HUES48 (cell line): ENCODE data around the gene OR6S1.
"Not testable (repeated sequence)": the region's sequence is repeated elsewhere in the genome, so short reads cannot be mapped to it uniquely, and the experiment has no call there.

Experiments used
- H3K27ac ChIP-seq: one replicate; pipeline ENCODE4 v1.7.0; 2013; ENCODE audit warnings: low read depth, low read length, inconsistent platforms
- H3K27me3 ChIP-seq: 2 replicates; pipeline ENCODE4 v1.6.1; 2013; ENCODE audit warnings: mild to moderate bottlenecking, low read length; ENCODE audit not compliant: control insufficient read depth, insufficient read depth
- H3K36me3 ChIP-seq: 2 replicates; pipeline ENCODE4 v1.6.1; 2013; ENCODE audit warnings: low read length; ENCODE audit not compliant: control insufficient read depth, insufficient read depth
- H3K4me1 ChIP-seq: 2 replicates; pipeline ENCODE4 v1.6.1; 2013; ENCODE audit warnings: mild to moderate bottlenecking, low read length; ENCODE audit not compliant: control insufficient read depth, insufficient read depth
- H3K4me3 ChIP-seq: 2 replicates; pipeline ENCODE4 v1.5.1; 2013; ENCODE audit warnings: mild to moderate bottlenecking, low read depth, low read length
- H3K9ac ChIP-seq: 2 replicates; pipeline ENCODE4 v1.6.1; 2013; ENCODE audit warnings: mild to moderate bottlenecking, low read depth, low read length, moderate library complexity
- H3K9me3 ChIP-seq: 2 replicates; pipeline ENCODE4 v1.6.1; 2013; ENCODE audit warnings: low read length; ENCODE audit not compliant: control insufficient read depth, insufficient read depth

Gene OR6S1

DNA sequence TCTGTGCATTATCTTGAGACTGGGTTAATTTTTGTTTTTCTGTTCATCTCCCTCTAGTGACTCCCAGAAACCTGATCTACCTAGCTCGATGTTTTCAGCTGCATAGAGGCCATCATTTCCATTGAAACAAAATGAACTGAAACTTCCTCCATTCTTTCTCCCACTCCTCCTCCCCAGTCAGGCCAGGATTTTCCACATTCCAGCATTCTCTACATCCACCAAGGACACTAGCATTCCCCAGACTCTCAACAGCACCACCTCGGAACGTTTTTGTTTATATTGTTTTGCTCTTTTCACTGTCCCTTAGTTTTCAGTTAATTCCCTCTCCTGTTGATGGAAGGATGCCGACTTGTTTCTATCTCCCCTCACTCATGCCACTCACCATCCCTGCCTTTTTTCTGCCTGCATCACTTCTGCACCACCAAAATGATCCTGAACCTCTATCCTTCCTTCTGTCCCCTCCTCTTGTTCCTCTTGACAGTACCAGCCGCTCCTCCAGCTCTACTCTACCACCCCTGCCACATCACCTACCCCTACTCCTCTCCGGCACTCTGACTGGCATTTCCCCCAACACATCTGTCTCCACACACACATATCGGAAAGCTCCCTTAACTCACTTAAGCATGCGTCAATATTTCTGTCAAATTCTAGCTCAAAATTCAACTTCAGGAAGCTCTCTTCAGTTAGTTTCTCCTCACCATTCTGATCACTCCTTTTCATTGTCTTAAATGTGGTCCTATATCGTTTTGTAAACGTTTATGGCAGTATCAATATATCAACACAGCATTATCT, 13.2 kb downstream of the OR6S1 start:
- Histone ChIP-seq H3K4me1 (peaks cover 16% of the 10 kb centered on the region), H3K9ac (no peak overlapping the region), H3K27ac (no peak overlapping the region), H3K9me3 (no peaks in the 10 kb centered on the region), H3K36me3 (no peaks in the 10 kb centered on the region), H3K4me3 (peak overlapping the region; percentile 57), H3K27me3 (peaks cover 50% of the 10 kb centered on the region)

DNA sequence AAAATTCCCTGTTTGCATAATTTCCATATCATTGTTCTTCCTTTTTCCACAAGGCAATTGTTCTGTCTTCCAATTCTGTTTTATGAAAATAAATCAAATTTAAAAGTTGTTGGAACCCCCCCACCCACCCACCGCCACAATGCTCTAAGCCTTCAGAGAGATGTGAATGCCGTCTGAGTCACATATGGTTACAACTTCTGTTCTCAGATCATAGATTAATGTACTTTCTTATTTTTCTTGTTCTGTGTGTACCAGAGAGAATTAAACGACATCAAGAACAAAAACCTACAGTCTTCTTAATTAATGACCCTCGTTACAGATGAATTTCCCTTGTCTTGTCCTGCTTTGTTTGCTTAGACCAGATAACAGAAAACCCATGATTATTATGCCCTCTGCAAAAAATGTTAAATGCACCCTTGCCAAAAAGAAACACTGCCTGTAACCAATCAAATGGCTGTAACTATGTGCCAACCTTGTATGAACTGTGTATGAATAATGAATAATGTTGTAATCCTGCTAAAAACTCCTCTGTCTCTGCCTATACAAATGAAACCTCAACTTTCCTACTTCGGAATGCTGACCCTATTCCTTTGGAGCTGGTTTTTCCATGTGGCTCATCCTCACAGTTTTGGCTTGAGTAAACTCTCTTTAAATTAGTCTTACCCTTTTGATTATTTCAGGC, 14.0 kb downstream of the OR6S1 start:
- Histone ChIP-seq H3K27me3 (peaks cover 50% of the 10 kb centered on the region), H3K36me3 (no peaks in the 10 kb centered on the region), H3K9ac (no peak overlapping the region), H3K9me3 (no peaks in the 10 kb centered on the region), H3K4me1 (peaks cover 16% of the 10 kb centered on the region), H3K4me3 (peak overlapping the region; percentile 87), H3K27ac (no peak overlapping the region)

DNA sequence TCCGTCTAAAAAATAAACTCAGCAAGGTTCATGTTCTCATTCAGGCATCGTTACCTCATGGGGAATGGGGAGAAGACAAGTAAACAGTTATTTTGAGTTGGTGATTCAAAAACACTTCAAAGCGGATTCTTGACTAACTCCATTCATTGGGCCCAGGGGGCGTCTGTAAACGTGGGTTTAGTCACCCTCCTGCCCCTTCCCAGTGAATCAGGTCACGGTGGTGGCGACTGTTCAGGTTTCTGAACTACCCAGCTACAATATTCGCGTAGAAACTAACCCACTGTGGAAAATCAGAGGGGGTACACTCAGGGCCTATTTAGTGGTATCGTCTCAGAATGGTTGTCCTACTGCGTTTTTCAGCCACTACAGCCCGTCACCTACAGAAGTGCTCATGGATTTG, 15.2 kb downstream of the OR6S1 start:
- H3K4me1 ChIP-seq: peaks cover 19% of the 10 kb centered on the region
- H3K4me3 ChIP-seq: peak overlapping the region; percentile 87
- no peaks in the 10 kb centered on the region for H3K9me3 ChIP-seq
- H3K27ac ChIP-seq: no peak overlapping the region
- H3K27me3 ChIP-seq: peaks cover 40% of the 10 kb centered on the region
- no peaks in the 10 kb centered on the region for H3K36me3 ChIP-seq
- H3K9ac ChIP-seq: no peak overlapping the region

DNA sequence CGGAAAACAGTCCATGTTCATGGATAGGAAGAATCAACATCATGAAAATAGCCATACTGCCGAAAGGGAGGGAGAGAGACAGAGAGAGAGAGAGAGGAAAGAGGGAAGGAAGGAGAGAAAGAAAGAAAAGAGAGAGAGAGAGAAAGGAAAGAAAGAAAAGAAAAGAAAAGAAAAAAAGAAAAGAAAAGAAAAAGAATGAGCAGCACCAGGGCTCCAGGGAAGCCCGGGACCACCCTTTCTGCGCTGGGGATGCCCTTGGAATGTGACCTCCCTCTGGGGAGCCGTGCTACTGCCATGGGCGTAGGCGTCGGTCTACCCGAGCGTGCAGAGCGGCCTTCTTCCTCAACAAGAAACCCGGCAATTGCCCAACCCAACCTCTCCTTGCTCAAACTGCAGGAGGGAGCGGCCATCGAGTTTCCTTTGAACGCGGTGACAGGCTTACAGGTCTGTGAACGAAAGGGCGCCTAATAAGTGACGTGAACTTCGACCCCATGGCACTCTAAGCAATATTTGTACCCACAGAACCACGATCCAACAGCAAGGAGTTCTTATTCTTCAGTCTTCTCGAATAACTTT, 16.9 kb downstream of the OR6S1 start:
- peaks cover 39% of the 10 kb centered on the region for H3K27me3 ChIP-seq
- H3K27ac ChIP-seq: peak overlapping the region; percentile 65
- no peaks in the 10 kb centered on the region for H3K36me3 ChIP-seq
- H3K4me3 ChIP-seq: peak overlapping the region; percentile 87
- H3K4me1 ChIP-seq: peaks cover 19% of the 10 kb centered on the region
- peak overlapping the region; percentile 6; the same call in 1 of the 2 replicates for H3K9ac ChIP-seq
- H3K9me3 ChIP-seq: no peaks in the 10 kb centered on the region

DNA sequence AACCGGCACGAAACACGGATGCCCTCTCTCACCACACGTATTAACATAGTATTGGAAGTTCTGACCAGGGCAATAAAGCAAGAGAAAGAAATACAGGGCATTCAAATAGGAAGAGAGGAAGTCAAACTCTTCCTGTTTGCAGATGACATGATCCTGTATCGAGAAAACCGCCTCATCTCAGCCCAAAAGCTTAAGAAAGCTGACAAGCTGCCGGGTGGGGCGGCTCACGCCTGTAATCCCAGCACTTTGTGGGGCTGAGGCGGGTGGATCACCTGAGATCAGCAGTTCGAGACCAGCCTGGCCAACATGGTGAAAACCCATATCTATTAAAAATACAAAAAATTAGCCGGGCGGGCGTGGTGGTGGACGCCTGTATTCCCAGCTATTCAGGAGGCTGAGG, 17.7 kb downstream of the OR6S1 start:
- peaks cover 31% of the 10 kb centered on the region for H3K27me3 ChIP-seq
- no peaks in the 10 kb centered on the region for H3K9me3 ChIP-seq
- H3K4me1 ChIP-seq: peaks cover 19% of the 10 kb centered on the region
- H3K4me3 ChIP-seq: peak overlapping the region; percentile 87
- no peak overlapping the region for H3K9ac ChIP-seq
- no peaks in the 10 kb centered on the region for H3K36me3 ChIP-seq
- no peak overlapping the region for H3K27ac ChIP-seq

DNA sequence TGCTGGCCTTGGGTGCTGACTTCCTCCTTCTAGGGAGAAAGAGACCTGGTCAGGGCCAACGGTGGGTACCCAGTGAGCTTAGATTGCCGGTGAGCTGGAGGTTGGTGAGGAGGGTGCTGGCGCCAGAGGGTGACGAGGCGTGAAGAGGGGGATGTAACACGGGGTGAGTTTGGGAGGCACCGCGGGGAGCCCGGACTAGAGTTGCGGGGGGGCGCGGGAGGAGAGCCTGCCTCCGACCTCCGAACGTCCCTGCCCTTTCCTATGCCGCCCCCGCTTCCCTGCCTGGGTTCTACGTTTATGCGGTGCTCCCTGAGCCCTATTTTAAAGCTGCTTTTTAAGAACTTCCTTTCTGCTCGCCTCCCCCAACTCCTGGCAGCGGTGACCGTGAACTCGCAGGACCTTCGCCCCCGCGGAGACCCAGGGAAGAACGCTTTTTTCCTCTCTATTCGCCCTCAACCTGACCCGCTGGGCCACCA, 18.6 kb downstream of the OR6S1 start:
- Histone ChIP-seq H3K4me1 (peaks cover 11% of the 10 kb centered on the region), H3K36me3 (no peaks in the 10 kb centered on the region), H3K27ac (no peak overlapping the region), H3K4me3 (peak overlapping the region; percentile 57; the same call in 1 of the 2 replicates), H3K27me3 (peaks cover 22% of the 10 kb centered on the region), H3K9ac (no peak overlapping the region), H3K9me3 (no peaks in the 10 kb centered on the region)

DNA sequence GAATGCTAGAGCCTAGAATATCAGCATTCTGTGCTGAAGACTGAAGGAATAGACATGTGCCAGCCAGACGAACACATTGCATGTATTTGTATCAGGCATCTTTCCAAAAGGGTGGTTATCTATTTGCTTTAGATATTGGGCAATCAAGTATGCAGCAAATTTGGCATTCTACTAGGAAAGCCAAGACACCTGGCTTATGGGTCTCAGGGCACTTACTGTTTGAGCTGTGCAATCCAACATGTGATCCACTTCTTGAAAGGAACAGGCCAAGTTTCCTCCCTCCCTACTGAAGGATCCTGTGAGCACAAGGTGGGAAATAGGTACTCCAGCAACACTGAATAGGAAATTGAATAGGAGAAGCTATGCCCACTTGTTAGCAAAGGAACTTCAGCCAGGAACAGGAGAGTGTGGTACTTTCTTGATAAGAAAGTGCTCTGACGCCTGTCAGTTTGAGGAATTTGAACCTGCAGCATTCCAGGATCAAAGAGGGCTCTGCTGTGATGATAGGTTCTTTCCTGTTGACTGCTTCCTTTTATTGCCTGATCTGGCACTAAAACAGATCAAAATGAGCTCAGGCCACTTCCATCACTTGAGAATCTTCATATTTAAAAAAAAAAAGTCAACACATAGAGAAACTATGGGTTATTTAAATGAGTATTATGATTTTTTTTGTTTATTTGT, 20.6 kb downstream of the OR6S1 start:
- Histone ChIP-seq H3K27ac (no peak overlapping the region), H3K9ac (no peak overlapping the region), H3K4me1 (peaks cover 2% of the 10 kb centered on the region; the same call in 1 of the 2 replicates), H3K4me3 (no peak overlapping the region), H3K27me3 (peaks cover 5% of the 10 kb centered on the region; the same call in 1 of the 2 replicates), H3K9me3 (no peaks in the 10 kb centered on the region), H3K36me3 (no peaks in the 10 kb centered on the region)

DNA sequence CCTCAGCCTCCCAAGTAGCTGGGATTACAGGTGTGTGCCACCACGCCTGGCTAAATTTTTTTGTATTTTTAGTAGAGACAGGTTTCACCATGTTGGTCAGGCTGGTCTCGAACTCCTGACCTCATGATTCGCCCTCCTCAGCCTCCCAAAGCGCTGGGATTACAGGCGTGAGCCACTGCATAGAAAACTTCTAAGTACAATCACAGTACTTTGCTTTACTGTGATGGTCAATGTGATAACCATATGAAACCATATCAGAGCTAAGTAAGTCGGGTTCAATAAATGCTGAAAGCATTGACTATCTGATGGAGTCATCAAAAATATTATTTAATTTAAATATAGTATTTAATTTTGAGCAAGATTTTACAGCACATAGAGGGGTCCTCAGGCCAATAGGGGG, 21.8 kb downstream of the OR6S1 start:
- H3K4me1 ChIP-seq, H3K27ac ChIP-seq, H3K9ac ChIP-seq, H3K27me3 ChIP-seq, H3K4me3 ChIP-seq, H3K9me3 ChIP-seq, H3K36me3 ChIP-seq: not testable (repeated sequence)

DNA sequence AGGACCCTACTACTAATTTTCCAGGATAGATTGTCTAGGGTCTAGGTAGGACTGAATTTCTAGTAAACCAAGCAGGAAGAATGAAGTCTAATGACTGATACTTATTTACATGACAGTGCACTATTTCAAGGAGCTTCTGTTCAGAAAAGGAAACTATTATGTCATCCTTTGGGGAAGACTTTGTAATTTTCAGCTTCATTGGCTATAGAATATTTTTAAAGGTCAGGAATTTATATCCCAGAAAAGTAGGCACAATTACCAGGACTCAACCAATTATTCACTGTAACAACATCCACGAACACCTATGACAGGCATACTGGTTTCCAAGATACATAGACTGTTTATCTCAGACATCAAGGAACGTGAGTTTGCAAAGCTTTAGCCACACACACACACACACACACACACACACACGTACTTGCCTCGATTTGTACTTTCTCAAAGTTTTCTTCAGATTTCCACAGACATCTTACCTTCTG, 23.2 kb downstream of the OR6S1 start:
- peaks cover 5% of the 10 kb centered on the region; the same call in 1 of the 2 replicates for H3K4me1 ChIP-seq
- H3K27me3 ChIP-seq: 0 out of 2 replicates have a peak, but pooled peaks cover under 1% of the 10 kb centered on the region
- no peak overlapping the region for H3K27ac ChIP-seq
- H3K4me3 ChIP-seq: no peak overlapping the region
- H3K9me3 ChIP-seq: no peaks in the 10 kb centered on the region
- H3K36me3 ChIP-seq: no peaks in the 10 kb centered on the region
- H3K9ac ChIP-seq: no peak overlapping the region

DNA sequence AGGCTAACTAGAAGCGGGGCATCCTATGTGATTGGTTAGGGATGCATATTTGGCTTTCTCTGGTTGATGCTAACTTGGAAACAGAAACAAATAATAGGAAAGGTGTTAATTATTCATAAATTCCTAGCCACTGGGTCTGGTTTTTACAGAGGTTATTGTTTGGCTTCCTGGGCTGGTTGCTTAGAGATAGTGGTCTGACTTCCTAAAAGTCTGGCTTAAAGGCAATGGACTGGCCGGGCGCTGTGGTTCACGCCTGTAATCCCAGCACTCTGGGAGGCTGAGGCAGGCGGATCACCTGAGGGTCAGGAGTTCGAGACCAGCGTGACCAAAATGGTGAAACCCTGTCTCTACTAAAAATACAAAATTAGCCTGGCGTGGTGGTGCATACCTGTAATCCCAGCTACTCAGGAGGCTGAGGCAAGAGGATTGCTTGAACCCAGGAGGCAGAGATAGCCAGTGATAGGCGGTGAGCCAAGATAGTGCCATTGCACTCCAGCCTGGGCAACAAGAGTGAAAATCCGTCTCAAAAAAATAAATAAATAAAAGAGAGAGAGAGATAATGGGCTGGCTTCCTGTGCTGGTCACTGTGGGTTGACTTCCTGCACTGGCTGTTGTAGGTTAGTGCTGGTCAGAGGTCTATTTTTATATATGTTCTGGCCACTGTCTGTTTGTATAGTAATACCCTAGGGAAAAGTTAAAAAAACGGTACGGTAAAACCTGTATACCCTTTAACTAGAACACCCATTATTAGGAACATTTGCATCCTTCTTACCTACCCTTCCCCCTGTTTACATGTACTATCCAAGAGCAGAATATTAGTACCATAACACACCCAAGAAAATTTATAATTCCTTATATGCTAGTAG, 24.1 kb downstream of the OR6S1 start:
- no peak overlapping the region for H3K9ac ChIP-seq
- no peak overlapping the region for H3K27ac ChIP-seq
- H3K9me3 ChIP-seq: no peaks in the 10 kb centered on the region
- no peaks in the 10 kb centered on the region for H3K27me3 ChIP-seq
- H3K4me1 ChIP-seq: peaks cover 11% of the 10 kb centered on the region
- H3K4me3 ChIP-seq: no peak overlapping the region
- H3K36me3 ChIP-seq: no peaks in the 10 kb centered on the region
